Measurements from ENCODE around the gene ZNF217.

DNA sequence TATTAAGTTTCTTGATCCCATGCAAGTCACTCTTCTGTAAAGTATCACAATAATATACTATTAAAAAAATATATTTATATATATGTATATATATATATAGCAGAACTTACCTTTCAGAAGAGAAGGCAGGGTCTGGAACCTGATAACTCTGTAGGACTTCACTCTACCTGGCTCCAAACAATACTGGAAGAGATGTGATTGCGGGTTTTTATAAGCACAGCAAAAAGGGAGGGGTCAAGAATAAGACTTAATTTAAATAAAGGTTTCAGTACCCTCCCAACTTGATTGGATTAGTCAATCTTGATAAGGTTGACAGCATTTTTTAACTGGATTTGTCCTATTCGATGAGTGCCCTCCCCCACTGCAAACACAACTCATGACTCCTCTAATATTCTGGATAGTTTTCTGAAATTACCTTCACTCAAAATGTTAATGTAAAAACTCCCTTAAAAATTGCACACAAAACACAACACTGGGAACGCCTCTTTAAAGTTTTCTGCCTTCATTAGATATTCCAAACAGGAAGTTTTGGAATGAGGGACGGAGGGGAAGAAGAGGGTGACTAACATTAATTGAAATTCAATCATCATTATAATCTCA, 4.0 kb upstream of the ZNF217 start:
- TF ChIP-seq EZH2 (IDR thresholded peaks at IDR 0.05; ENCODE audit: borderline replicate concordance) (no peak), EZH2phosphoT487 (IDR thresholded peaks at IDR 0.05; ENCODE audit: low read depth, severe bottlenecking, unreplicated experiment) (no peak)
- TF ChIP-seq, protein P1, sequence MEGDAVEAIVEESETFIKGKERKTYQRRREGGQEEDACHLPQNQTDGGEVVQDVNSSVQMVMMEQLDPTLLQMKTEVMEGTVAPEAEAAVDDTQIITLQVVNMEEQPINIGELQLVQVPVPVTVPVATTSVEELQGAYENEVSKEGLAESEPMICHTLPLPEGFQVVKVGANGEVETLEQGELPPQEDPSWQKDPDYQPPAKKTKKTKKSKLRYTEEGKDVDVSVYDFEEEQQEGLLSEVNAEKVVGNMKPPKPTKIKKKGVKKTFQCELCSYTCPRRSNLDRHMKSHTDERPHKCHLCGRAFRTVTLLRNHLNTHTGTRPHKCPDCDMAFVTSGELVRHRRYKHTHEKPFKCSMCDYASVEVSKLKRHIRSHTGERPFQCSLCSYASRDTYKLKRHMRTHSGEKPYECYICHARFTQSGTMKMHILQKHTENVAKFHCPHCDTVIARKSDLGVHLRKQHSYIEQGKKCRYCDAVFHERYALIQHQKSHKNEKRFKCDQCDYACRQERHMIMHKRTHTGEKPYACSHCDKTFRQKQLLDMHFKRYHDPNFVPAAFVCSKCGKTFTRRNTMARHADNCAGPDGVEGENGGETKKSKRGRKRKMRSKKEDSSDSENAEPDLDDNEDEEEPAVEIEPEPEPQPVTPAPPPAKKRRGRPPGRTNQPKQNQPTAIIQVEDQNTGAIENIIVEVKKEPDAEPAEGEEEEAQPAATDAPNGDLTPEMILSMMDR (IDR thresholded peaks at IDR 0.05; ENCODE audit: poor library complexity): no peak

Measured in hepatocyte (in vitro differentiated cells).